Measurements from ENCODE around the gene PREPL.

The PREPL gene

DNA sequence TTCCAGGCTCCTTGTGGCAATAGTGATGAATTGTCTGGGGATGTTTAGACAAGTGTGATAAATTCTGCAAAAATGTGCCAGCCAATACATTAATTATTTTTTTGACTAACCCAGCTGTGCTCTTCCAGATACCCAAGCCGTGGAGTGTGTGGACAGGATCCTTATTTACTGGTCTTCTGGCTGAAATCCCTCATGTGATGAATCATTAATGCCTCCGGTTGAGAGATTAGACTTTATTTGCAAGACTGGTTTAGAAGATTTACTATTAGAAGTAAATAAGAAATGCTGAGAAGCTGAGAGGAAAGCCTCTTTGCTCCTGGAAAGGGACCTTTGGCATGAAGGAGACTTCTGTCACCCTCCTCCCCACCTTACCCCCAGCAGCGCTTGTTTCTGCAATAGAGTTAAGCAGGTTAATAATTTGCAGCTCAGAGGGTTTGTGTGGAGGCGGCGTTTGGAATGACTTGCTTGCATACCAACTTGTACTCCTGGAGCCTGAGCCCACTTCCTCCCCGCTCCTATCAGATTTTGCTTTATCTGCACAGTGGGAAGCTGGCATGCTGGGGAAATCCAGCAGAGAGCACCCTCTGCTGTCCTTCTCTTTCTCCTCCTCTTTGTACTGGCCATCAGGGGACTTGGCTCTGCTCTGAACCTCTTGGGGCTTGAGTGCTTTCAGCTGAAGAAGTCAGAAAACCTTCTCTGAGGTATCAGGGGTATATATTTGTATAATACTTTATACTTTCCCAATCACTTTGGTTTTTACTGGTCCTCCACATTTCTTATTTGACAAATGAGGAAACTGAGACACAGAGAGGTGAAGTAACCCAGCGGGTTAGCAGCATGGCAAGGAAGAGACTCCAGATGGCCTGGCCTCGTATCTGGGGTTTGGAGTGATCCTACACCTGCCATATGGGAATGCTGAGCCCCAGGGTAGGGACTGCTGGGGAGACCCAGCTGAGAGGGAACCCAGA, 69.7 kb downstream of the PREPL start:
- no peak for DNase-seq

GRCh38 chr2:44290261-44290660, 71.0 kb downstream of the PREPL start:
- no peak for DNase-seq

- no peak for DNase-seq
These were observed 74.2 kb downstream of the PREPL start for GRCh38 chr2:44286884-44287638.

DNA sequence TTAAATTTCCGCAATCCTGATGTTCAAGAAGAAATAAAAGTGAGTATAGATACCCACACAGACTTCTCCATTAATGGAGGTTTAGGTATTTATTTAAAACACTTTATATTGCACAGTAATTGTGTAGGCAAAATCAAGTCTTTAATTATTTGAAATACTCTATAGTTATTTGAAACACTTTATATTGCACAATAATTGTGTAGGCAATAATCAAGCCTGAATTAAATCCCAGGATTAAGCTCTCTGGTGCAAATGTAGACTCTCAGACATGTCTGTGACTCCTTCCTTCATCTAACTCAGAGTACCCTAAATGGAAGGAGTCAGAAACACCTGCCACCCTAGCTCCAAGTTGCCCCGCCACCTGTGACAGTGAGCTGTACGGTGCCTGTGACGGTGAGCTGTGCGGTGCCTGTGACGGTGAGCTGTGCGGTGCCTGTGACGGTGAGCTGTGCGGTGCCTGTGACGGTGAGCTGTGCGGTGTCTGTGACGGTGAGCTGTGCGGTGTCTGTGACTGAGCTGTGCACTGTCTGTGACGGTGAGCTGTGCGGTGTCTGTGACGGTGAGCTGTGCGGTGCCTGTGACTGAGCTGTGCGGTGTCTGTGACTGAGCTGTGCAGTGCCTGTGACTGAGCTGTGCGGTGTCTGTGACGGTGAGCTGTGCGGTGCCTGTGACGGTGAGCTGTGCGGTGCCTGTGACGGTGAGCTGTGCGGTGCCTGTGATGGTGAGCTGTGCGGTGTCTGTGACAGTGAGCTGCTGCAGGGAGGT, 75.0 kb downstream of the PREPL start:
- no peak for DNase-seq

DNA sequence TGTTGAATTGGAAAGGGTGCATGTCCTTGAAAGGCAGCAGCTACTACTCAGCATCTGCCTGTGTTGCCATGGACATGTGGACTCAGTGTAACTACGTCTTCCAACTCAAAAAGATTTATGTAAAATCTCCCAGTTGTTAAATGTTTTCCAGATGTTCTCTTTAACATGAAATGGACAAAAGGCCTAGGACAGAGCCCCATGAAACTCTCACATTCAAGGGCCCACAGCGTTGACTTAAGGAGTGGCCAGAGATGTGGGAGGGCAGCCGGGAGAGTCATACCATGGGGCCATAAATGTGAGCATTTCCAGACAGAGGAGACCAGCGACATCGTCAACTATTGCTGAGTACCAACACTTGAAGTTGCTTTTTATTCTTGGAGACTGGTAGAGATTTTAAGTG, 76.1 kb downstream of the PREPL start:
- DNase-seq: no peak

DNA sequence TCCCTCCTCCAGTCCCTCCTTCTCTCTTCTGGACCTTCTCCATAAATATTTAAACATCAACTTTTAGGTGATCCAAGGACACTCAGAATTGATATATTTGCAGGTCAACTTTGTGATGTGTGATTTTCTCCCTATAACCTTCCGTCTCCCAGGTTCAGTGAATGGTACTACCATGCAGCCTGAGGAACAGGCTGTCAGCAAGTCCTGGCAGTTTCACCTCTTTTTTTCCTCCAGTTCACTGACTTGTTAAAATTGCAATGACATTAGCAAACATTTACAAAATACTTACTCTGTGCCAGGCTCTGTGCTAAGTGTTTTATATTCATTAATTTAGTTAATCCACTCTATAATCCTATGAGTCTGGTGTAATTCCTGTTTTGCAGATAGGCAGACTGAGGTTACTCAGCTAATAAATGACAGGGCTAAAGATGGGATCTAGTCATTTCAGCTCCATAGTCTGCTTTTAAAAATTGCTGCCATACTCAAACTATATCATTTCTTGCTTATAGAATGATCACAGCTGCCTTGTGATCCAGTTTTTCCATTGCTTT, 78.1 kb downstream of the PREPL start:
- no peak for DNase-seq

DNA sequence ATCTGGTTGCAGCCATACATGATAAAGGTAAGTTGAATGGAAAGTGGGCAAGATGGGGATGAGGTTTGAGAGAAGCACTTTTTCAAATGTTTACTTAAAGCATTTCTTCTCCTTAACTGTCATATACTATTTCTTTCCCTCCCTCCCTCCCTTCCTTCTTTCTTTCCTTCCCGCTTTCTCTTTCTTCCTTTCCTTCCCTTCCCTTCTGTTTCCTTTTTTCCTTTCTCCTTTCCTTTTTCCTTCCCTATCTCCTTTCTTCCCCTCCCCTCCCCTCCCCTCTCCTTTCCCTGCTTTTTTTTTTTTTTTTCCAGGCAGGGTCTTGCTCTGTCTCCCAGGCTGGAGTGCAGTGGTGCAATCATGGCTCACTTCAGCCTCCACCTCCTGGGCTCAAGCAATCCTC, 80.4 kb downstream of the PREPL start:
- DNase-seq: no peak

DNA sequence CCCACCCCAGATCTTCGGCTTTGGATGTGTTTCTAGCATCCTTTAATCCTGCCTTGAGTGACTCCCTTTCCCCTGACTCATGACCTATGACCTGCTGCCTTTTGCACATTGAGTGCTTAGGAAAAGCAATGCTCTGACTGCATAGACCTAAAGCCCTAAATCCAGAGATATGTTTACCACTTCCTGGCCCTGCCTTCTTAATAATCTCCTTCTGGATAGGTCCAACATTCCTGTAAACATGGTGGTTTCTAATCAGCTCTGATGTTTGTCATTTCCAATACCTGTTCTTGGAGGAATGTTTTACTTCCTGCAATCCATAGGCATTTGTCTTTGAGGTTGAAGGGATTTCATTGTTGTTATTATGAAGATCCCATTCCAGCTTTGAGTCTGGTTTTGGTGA, 83.8 kb downstream of the PREPL start:
- no peak for DNase-seq

DNA sequence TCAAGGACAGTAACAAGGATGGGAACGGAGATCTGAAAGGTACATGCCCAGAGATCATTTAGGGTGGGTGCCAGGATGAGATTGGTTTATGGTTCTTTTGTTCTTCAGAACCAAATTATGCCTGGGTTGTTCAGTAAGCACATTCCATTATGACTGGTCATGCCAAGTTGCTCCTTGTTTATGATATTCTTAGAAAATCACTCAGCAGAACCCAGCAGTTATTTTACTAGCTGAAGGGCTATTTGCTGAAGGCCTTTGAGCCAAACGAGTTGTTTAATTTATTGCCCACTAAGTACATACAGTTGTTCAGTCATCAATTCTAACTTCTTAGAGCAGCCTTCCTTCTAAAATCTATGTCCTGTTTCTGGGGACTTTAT, 85.4 kb downstream of the PREPL start:
- no peak for DNase-seq

- no peak for DNase-seq
These were observed 87.7 kb downstream of the PREPL start for GRCh38 chr2:44273596-44273995.

DNA sequence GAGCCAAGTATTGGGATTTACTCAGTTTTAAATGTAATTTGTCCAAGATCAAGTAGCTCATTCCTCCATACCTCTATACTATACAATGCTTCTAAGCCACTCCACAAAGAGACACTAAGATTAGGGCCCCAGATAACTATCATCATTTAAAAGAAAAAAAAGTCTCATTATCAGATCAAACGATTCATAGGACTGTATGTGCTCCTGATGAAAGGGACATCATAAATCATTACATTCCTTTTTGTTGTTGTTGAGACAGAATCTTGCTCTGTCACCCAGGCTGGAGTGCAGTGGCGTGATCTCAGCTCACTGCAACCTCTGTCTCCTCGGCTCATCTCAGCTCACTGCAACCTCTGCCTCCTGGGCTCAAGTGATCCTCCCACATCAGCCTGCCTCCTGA, 88.2 kb downstream of the PREPL start:
- no peak for DNase-seq

GRCh38 chr2:44271296-44271695, 90.0 kb downstream of the PREPL start:
- DNase-seq: no peak

DNA sequence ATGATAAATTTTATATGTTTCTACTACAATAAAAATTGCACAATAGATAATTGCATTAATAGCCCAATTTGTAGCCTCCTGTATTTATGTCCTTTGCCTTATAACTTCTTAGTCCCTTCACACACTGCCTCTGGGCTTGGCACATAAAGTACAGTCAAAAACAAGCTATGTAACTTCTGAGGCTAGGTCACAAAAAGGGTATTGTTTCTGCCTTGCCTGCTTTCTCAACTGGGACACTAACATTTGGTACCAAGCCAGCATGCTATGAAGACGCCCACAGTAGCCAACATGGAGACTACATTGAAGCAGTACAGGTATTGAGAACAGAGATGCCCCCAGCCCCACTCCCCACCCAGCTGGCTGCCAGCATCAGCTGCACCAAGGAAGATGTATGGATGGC, 91.5 kb downstream of the PREPL start:
- DNase-seq: no peak

DNA sequence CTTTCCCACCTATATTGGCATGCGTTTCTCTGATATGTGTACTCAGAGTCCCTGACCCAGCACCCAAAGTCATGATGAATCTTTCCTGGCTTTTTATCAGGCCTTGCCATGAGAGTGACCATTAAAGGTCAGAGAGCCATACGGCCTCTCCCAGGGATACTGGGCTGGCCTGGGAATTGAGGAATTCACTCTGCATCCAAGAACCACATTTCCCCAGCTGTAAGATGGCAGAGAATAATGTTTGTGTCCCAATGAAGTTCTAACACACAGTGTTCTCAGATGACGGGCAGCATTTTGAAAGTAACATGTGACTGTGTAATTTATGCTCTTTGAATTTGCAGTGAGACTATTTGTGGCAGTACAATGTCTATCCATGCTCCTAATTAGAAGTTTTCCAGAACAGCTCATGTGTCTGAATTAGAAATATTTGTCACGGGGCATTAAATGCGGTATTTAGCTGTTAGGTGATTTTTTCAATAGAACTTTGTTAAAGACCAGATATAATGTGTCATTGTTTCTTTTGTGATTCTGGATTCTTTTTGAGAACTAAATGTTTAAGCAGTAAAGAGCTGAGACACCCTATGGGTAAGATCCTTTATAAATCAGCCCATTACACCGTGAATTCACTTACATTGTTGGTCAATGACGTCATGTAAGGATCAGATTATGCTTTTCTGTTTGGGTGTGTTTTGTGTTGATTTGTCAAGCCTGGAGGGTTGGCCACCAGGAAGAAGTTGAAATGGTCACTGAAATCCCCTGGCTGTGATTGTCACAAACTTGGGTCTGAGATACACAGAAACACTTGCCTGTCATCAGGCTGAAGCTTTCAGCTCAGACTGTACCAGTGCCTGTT, 93.3 kb downstream of the PREPL start:
- DNase-seq: no peak

Measured in right forelimb (tissue), 1 donor.